Measurements from ENCODE around the gene TTLL1. TPM values are rescaled to one million over a fixed set of nuclear protein-coding genes. Genes with fewer than 3 reads are reported as not detected.

TTLL1 gene
- total and polyA plus RNA-seq, 4 donors, result 0.50 to 2.2 (median 1.1) TPM

- Histone ChIP-seq H3K27ac (ENCODE audit: low read depth in 1 of 2, low read length in 2 of 2) (peak overlapping the region; percentile 30 to 79), H3K4me1 (ENCODE audit: control insufficient read depth in 4 of 4, insufficient read depth in 4 of 4, low read length in 3 of 4) (peaks cover 3 to 35% (median 27%) of the 10 kb centered on the region in 4 donors), H3K36me3 (ENCODE audit: control insufficient read depth in 4 of 4, insufficient read depth in 3 of 4, low read depth in 1 of 4, low read length in 3 of 4) (no peaks in the 10 kb centered on the region), H3K4me3 (ENCODE audit: low read depth in 1 of 3, low read length in 3 of 3) (peak overlapping the region; percentile 44 to 74 (median 59)), H3K27me3 (ENCODE audit: control insufficient read depth in 4 of 4, insufficient read depth in 4 of 4, low read length in 3 of 4) (no peaks in the 10 kb centered on the region), H3K9ac (ENCODE audit: low read depth in 1 of 2, low read length in 2 of 2) (peak overlapping the region; percentile 73 to 74), H3K9me3 (ENCODE audit: control insufficient read depth in 4 of 4, low read length in 3 of 4) (no peaks in the 10 kb centered on the region)
- 15% methylated on average over 5 of the region's 5 CpGs for WGBS
- DNase-seq (ENCODE audit: low spot score), result no peak
- TF ChIP-seq MAX (IDR thresholded peaks at IDR 0.05) (no peak), JUND (IDR thresholded peaks at IDR 0.05) (no peak), GABPA (IDR thresholded peaks at IDR 0.05 in 1 of 2, conservative IDR thresholded peaks at IDR 0.05 in 1 of 2) (no peak), RXRA (IDR thresholded peaks at IDR 0.05) (no peak), ZBTB33 (IDR thresholded peaks at IDR 0.05) (no peak), YY1 (IDR thresholded peaks at IDR 0.05) (no peak), REST (IDR thresholded peaks at IDR 0.05) (no peak), RAD21 (IDR thresholded peaks at IDR 0.05) (no peak), HNF4G (IDR thresholded peaks at IDR 0.05) (no peak), CTCF (IDR thresholded peaks at IDR 0.05; ENCODE audit: low read depth, low read length, missing input control) (no peak), TAF1 (conservative IDR thresholded peaks at IDR 0.05) (no peak), FOXA2 (IDR thresholded peaks at IDR 0.05) (no peak), EGR1 (IDR thresholded peaks at IDR 0.05; ENCODE audit: low read depth in 2 of 2) (no peak), NR2F2 (IDR thresholded peaks at IDR 0.05) (no peak), HNF4A (conservative IDR thresholded peaks at IDR 0.05) (no peak), SP1 (IDR thresholded peaks at IDR 0.05) (no peak), ATF3 (IDR thresholded peaks at IDR 0.05) (no peak)
These were observed 73.5 kb downstream of the TTLL1 start for GRCh38 chr22:43015677-43016042.

Measured in liver (tissue), 9 donors.